GM23338 (cell line): Measurements from ENCODE around the gene C2.
"Not testable (repeated sequence)": the region's sequence is repeated elsewhere in the genome, so short reads cannot be mapped to it uniquely, and the experiment has no call there.

Experiments
- EZH2 ChIP-seq: fragments of 200-600 bp; sonication (generic); IDR thresholded peaks from one replicate; pipeline ENCODE4 v1.8.0; 2017; ENCODE audit warnings: antibody characterized with exemption, mild to moderate bottlenecking, low read depth; ENCODE audit not compliant: unreplicated experiment
- POLR2AphosphoS5 ChIP-seq: IDR thresholded peaks from 2 replicates; pipeline ENCODE4 v1.6.1; 2016; ENCODE audit warnings: antibody characterized with exemption, low read depth
- TF ChIP-seq, protein P1 (sequence below), 2 experiments: fragments of 200-600 bp in 1 of 2; sonication (generic) in 1 of 2; conservative IDR thresholded peaks; 2 replicates each; pipeline versions ENCODE4 v1.5.1 to v1.6.1; 2016 to 2017; ENCODE audit warnings: antibody characterized with exemption in 2 of 2, low read depth in 2 of 2, mild to moderate bottlenecking in 2 of 2, moderate library complexity in 1 of 2

- TF ChIP-seq, protein P1, sequence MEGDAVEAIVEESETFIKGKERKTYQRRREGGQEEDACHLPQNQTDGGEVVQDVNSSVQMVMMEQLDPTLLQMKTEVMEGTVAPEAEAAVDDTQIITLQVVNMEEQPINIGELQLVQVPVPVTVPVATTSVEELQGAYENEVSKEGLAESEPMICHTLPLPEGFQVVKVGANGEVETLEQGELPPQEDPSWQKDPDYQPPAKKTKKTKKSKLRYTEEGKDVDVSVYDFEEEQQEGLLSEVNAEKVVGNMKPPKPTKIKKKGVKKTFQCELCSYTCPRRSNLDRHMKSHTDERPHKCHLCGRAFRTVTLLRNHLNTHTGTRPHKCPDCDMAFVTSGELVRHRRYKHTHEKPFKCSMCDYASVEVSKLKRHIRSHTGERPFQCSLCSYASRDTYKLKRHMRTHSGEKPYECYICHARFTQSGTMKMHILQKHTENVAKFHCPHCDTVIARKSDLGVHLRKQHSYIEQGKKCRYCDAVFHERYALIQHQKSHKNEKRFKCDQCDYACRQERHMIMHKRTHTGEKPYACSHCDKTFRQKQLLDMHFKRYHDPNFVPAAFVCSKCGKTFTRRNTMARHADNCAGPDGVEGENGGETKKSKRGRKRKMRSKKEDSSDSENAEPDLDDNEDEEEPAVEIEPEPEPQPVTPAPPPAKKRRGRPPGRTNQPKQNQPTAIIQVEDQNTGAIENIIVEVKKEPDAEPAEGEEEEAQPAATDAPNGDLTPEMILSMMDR (conservative IDR thresholded peaks at IDR 0.05; ENCODE audit: low read depth in 2 of 2): not testable (repeated sequence)
- TF ChIP-seq POLR2AphosphoS5, EZH2: not testable (repeated sequence)
These were observed 61.8 kb downstream of the C2 start for GRCh38 chr6:31989363-31989762.
